HG03039 (cell line): ENCODE data around the gene DLL1.

Experiments used
- ATAC-seq: cut with Tn5 transposase; IDR thresholded peaks from one replicate; pipeline ENCODE4 v1.9.1; 2021; ENCODE audit warnings: mild to moderate bottlenecking, moderate library complexity; ENCODE audit not compliant: unreplicated experiment

Gene DLL1

GRCh38 chr6:170234419-170234818 is 56.5 kb downstream of the DLL1 start:
- ATAC-seq: no peak

DNA sequence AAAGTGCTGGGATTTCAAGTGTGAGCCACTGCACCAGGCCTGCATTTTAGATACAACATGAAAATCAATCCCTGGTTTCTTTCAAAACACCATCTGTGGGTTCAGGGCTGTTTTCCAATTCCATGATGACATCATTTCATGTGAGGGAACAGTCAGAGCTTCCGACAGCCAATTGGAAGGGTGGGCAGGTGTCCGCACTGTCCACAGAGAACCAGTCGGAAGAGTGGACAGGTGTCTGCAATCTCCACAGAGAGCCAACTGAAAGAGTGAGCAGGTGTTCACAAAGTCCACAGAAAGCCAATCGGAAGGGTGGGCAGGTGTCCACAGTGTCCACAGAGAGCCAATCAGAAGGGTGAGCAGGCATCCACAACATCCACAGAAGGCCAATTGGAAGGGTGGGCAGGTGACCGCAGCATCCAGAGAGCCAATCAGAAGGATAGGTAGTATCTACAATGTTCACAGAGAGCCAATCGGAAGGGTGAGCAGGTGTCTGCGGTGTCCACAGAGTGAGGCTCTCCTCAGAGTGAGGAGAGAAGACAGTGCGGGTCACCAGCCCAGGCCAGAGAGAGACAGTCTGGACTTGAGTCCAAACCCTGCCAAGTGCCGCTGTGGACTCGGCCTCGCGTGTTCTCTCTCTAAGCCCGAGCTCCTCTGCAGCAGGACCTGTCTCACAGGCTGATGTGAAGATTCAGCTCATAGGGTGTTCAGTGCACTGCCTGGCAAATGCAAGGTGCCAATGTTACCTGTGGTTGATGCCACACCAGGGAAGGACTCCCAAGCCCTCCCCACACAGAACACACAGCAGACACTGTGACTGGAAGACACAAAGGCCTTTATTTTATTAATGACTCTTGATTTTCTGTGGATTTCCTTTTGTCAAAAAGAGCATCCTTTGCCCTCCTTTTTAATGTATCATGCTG is 57.3 kb downstream of the DLL1 start:
- no peak for ATAC-seq
